ENCODE data around the gene HDDC3. TPM values are rescaled to one million over a fixed set of nuclear protein-coding genes. Genes with fewer than 3 reads are reported as not detected.
A peak's percentile ranks its signal among the peaks of the same experiment; 100 is the strongest.

Gene HDDC3
- total RNA-seq, 3 donors from 2014 or later (not counting 1 experiment from before 2014, with no cell fraction given), result 11.2 to 14.5 (median 12.1) TPM

- H3K27me3 Mint-ChIP-seq (ENCODE audit: low read depth in 2 of 2), result no peaks in the 10 kb centered on the region
- intact Hi-C loops (cut with micrococcal nuclease), result no loop called here
- Histone ChIP-seq H3K27me3 (ENCODE audit: control insufficient read depth, insufficient read depth, low read length) (no peaks in the 10 kb centered on the region), H3K4me1 (ENCODE audit: control insufficient read depth, insufficient read depth, low read length) (peaks cover 47% of the 10 kb centered on the region), H3K9me3 (ENCODE audit: control insufficient read depth, insufficient read depth, low read length) (no peaks in the 10 kb centered on the region), H3K36me3 (ENCODE audit: control insufficient read depth, insufficient read depth, low read length) (peaks cover 50% of the 10 kb centered on the region), H3K27ac (ENCODE audit: low read length) (peak overlapping the region; percentile 61), H3K4me3 (ENCODE audit: low read length) (peak overlapping the region; percentile 28)
- TF ChIP-seq CTCF (IDR thresholded peaks at IDR 0.05), result no peak
- peak overlapping the region; percentile 45 for H3K4me3 Mint-ChIP-seq
- no peaks in the 10 kb centered on the region for H3K36me3 Mint-ChIP-seq
- H3K9me3 Mint-ChIP-seq, result no peaks in the 10 kb centered on the region
- DNase-seq (no peak), ATAC-seq (no peak)
- H3K4me1 Mint-ChIP-seq, result peaks cover 17 to 31% of the 10 kb centered on the region in 2 donors
- WGBS (ENCODE audit: insufficient coverage), result 65% methylated on average over 7 of the region's 7 CpGs
- H3K27ac Mint-ChIP-seq, result peak overlapping the region; percentile 60 to 86
Measured at GRCh38 chr15:90883526-90883975, 48.8 kb downstream of the HDDC3 start.

GRCh38 chr15:90882781-90883525 lies 49.4 kb downstream of the HDDC3 start:
- H3K4me3 ChIP-seq (ENCODE audit: low read length), result no peak overlapping the region
- intact Hi-C loops (cut with micrococcal nuclease), result no loop called here
- no peaks in the 10 kb centered on the region for H3K27me3 ChIP-seq (ENCODE audit: control insufficient read depth, insufficient read depth, low read length)
- H3K9me3 ChIP-seq (ENCODE audit: control insufficient read depth, insufficient read depth, low read length), result no peaks in the 10 kb centered on the region
- ATAC-seq (no peak), DNase-seq (no peak)
- H3K36me3 Mint-ChIP-seq, result no peaks in the 10 kb centered on the region
- peaks cover 47% of the 10 kb centered on the region for H3K4me1 ChIP-seq (ENCODE audit: control insufficient read depth, insufficient read depth, low read length)
- peak overlapping the region; percentile 60 to 86 for H3K27ac Mint-ChIP-seq
- H3K4me3 Mint-ChIP-seq, result peak overlapping the region; percentile 45
- peaks cover 19 to 31% of the 10 kb centered on the region in 2 donors for H3K4me1 Mint-ChIP-seq
- 81% methylated on average over 11 of the region's 13 CpGs for WGBS (ENCODE audit: insufficient coverage)
- peaks cover 56% of the 10 kb centered on the region for H3K36me3 ChIP-seq (ENCODE audit: control insufficient read depth, insufficient read depth, low read length)
- peak overlapping the region; percentile 61 for H3K27ac ChIP-seq (ENCODE audit: low read length)
- TF ChIP-seq CTCF (IDR thresholded peaks at IDR 0.05), result no peak
- no peaks in the 10 kb centered on the region for H3K9me3 Mint-ChIP-seq
- H3K27me3 Mint-ChIP-seq (ENCODE audit: low read depth in 2 of 2), result no peaks in the 10 kb centered on the region

GRCh38 chr15:90881978-90882721 lies 50.2 kb downstream of the HDDC3 start:
- no peaks in the 10 kb centered on the region for H3K27me3 Mint-ChIP-seq (ENCODE audit: low read depth in 2 of 2)

More at GRCh38 chr15:90881978-90882721, 50.2 kb downstream of the HDDC3 start:
- H3K9me3 Mint-ChIP-seq, result no peaks in the 10 kb centered on the region
- no peak overlapping the region for H3K4me3 ChIP-seq (ENCODE audit: low read length)
- peak overlapping the region; percentile 60 to 86 for H3K27ac Mint-ChIP-seq
- no peak overlapping the region for H3K4me3 Mint-ChIP-seq
- H3K9me3 ChIP-seq (ENCODE audit: control insufficient read depth, insufficient read depth, low read length), result no peaks in the 10 kb centered on the region
- H3K36me3 ChIP-seq (ENCODE audit: control insufficient read depth, insufficient read depth, low read length), result peaks cover 57% of the 10 kb centered on the region
- H3K27me3 ChIP-seq (ENCODE audit: control insufficient read depth, insufficient read depth, low read length), result no peaks in the 10 kb centered on the region
- H3K27ac ChIP-seq (ENCODE audit: low read length), result peak overlapping the region; percentile 61
- no peak for DNase-seq
- no peak for TF ChIP-seq CTCF (IDR thresholded peaks at IDR 0.05)
- peaks cover 52% of the 10 kb centered on the region for H3K4me1 ChIP-seq (ENCODE audit: control insufficient read depth, insufficient read depth, low read length)
- WGBS (ENCODE audit: insufficient coverage), result 90% methylated on average over 19 of the region's 19 CpGs
- H3K4me1 Mint-ChIP-seq, result peaks cover 27 to 30% of the 10 kb centered on the region in 2 donors
- intact Hi-C loops (cut with micrococcal nuclease), result no loop called here
- ATAC-seq, result no peak
- H3K36me3 Mint-ChIP-seq, result no peaks in the 10 kb centered on the region

Measured in natural killer cell (primary cell).